Measurements from ENCODE around the gene GK2. TPM values are rescaled to one million over a fixed set of nuclear protein-coding genes. Genes with fewer than 3 reads are reported as not detected.
A peak's percentile ranks its signal among the peaks of the same experiment; 100 is the strongest.

GK2 gene
- total RNA-seq = not detected
- long read RNA-seq = 0 reads

GRCh38 chr4:79408063-79408462, at the start of gene GK2:
GK2 (minus strand) TSS chr4:79408228; CDS start chr4:79408200, 28 bp downstream.
- no peak for DNase-seq
- no peak for ATAC-seq
- intact Hi-C loops (cut with micrococcal nuclease) = no loop called here

DNA sequence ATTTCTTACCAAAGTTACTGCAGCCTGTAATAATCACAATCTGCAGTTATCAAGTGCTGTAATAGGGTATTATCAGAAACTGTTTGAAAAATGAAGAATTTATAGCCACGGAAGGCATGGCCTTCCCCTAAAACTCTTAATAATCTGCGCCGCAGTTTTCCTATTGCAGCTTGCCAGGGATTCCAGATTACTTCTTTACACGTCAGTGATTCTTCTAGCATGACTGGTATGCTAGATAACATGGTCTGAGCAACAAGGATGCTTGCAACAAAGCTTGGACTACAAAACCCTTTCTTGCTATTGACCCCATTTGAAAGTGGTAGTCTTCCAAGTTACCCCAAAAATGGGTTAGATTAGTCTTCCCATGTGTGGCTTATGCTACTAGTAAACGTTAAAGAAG, 47.2 kb upstream of the GK2 start:
- intact Hi-C loops (cut with micrococcal nuclease) = no loop called here
- no peak for DNase-seq
- no peak for ATAC-seq

DNA sequence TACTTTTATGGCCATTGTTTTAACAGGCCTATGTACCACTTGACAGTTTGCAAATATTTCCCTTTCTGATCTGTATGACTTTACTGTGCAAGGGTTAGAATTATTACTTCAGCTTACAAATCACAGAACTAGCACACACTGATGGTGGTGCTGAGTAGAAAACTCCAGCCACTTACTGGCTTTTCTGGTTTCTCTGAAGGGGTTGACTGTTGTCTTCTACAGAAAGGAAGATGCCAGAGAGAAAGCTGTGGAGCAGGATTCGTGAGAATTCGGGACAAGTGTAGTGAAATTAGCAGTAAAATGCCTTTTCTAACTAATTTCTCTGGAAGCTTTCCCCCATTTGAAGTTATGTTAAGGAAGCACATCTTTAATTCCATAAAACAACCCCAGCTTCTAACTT, 46.6 kb upstream of the GK2 start:
- intact Hi-C loops (cut with micrococcal nuclease) = no loop called here
- no peak for ATAC-seq
- DNase-seq = no peak

GRCh38 chr4:79450053-79450452, 42.0 kb upstream of the GK2 start:
- DNase-seq = no peak
- intact Hi-C loops (cut with micrococcal nuclease) = no loop called here
- ATAC-seq = no peak

- intact Hi-C loops (cut with micrococcal nuclease) = no loop called here
- DNase-seq (no peak), ATAC-seq (no peak)
Measured at GRCh38 chr4:79446145-79446544, 38.1 kb upstream of the GK2 start.

- no peak for ATAC-seq
- no peak for DNase-seq
- intact Hi-C loops (cut with micrococcal nuclease) = no loop called here
Measured at GRCh38 chr4:79445371-79445781, 37.3 kb upstream of the GK2 start.

GRCh38 chr4:79442422-79442821, 34.4 kb upstream of the GK2 start:
- DNase-seq (no peak), ATAC-seq (no peak)
- intact Hi-C loops (cut with micrococcal nuclease) = no loop called here

DNA sequence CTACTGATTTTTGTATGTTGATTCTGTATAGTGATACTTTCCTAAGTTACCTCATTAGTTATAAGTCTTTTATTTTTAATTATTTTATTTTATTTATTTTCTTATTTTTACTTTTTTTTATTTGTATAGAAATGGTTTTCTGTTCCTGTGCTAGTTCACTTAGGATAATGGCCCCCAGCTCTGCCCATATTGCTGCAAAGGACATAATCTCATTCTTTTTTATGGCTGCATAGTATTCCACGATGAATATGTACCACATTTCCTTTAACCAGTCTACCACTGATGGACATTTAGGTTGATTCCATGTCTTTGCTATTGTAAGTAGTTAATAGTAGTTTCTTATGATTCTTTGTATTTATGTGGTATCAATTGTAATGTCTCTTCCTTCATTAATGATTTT, 31.5 kb upstream of the GK2 start:
- DNase-seq = no peak
- intact Hi-C loops (cut with micrococcal nuclease) = no loop called here
- ATAC-seq = no peak

DNA sequence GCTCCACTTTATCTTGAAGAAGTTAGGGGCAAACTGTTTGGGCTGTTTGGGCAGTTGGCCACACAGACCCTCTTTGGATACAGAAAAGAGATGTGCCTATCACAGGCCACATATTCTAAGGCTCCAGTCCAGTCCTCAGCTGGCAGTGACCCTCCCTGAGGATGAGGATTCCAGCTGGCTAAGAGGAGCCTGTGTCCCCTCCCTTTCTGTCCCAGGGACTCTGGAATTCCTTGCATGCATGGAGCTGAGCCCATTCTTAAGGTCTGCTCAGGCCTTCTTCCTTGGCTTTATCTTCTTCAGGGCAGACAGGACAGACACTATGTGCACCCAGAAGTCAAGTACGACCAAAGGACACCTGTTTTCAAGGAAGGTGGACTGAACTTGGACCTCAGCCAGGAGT, 23.8 kb upstream of the GK2 start:
- no peak for DNase-seq
- peak; percentile 23 for ATAC-seq
- intact Hi-C loops (cut with micrococcal nuclease) = no loop called here

GRCh38 chr4:79429113-79429903, 21.3 kb upstream of the GK2 start:
- DNase-seq = no peak
- intact Hi-C loops (cut with micrococcal nuclease) = no loop called here
- ATAC-seq = peak; percentile 82

GRCh38 chr4:79426989-79427388, 19.0 kb upstream of the GK2 start:
- intact Hi-C loops (cut with micrococcal nuclease) = no loop called here
- DNase-seq (no peak), ATAC-seq (no peak)

GRCh38 chr4:79425586-79425985, 17.6 kb upstream of the GK2 start:
- ATAC-seq = no peak
- DNase-seq = no peak
- intact Hi-C loops (cut with micrococcal nuclease) = no loop called here

DNA sequence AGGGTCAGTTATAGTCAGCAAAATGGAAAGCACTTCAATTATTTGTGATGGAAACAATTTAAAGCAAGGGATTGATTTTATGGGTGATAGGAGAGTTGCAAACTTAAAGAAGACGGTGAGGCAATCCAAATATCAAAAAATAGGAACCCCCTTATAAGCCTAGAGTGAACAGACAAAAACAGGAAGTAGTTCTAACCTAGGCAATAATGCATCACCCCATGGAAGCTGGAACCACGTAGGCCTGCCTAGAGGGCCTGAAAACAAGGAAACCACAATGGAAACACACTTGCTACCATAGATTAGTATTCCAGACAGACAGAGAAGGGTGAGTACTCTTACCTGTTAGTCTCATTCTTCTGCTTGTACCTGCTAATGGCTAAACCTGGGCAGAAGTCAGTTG, 13.5 kb upstream of the GK2 start:
- no peak for ATAC-seq
- no peak for DNase-seq
- intact Hi-C loops (cut with micrococcal nuclease) = no loop called here

- DNase-seq (no peak), ATAC-seq (no peak)
- intact Hi-C loops (cut with micrococcal nuclease) = no loop called here
Measured at GRCh38 chr4:79413886-79414285, 5.9 kb upstream of the GK2 start.

GRCh38 chr4:79413032-79413885, 5.2 kb upstream of the GK2 start:
- DNase-seq (no peak), ATAC-seq (no peak)
- intact Hi-C loops (cut with micrococcal nuclease) = no loop called here

GRCh38 chr4:79404666-79405065, 3.4 kb downstream of the GK2 start:
- ATAC-seq (no peak), DNase-seq (no peak)
- intact Hi-C loops (cut with micrococcal nuclease) = no loop called here

- intact Hi-C loops (cut with micrococcal nuclease) = no loop called here
- DNase-seq (no peak), ATAC-seq (no peak)
Measured at GRCh38 chr4:79403356-79403755, 4.7 kb downstream of the GK2 start.

DNA sequence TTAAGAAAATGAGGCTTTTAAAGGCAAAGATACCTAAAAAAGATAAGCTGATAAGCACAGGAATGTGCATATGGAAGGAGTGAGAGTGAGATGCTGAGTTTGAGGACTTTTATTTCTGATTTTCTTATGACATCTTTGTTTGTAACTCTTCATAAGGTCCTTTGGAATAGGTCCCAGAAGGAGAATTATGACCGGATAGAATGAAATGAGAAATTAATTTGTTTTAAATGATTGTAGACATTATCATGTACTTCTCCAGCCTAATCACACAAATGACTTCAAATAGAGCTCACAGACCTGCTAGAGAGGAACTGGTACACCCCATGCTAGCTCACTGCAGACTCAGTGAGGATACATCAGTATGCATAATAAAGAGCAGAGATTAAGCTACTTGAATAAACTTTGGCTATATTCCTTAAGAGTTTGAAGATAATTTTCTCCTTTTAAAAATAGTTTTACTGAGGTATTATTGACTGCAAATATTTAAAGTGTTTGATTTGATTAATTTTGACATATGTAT, 5.6 kb downstream of the GK2 start:
- no peak for ATAC-seq
- DNase-seq = no peak
- intact Hi-C loops (cut with micrococcal nuclease) = no loop called here

- DNase-seq (no peak), ATAC-seq (no peak)
- intact Hi-C loops (cut with micrococcal nuclease) = no loop called here
Measured at GRCh38 chr4:79399076-79399475, 9.0 kb downstream of the GK2 start.

DNA sequence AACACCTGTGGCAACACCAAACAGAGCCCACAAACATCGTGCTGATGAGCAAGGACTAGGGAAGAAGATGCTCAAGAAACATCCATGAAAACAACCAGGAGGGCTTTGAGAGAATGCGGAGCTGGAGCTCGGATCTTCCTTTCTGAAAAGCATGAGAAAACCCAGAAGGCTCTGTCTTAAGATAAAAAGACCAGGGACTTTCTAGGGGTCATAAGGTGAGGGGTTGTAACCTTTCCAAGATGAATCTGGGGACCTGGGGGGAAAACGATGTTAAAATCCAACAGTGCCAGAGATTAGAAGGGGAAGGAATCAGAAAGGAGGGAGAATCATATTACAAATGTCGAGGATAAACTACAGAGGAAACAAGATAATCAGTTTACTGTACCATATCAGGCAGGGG, 10.1 kb downstream of the GK2 start:
- ATAC-seq = no peak

More for the DNA sequence above, 10.1 kb downstream of the GK2 start:
- intact Hi-C loops (cut with micrococcal nuclease) = no loop called here
- no peak for DNase-seq

Measured in left ventricle myocardium superior (tissue), 1 donor.